C4-2B (cell line): ENCODE results near the gene TMEM266.
A peak's percentile ranks its signal among the peaks of the same experiment; 100 is the strongest.

Experiments used
- H3K27ac ChIP-seq: fragments of 450-650 bp; 2 replicates; pipeline ENCODE4 v1.5.1; 2017
- CTCF ChIP-seq: fragments of 450-650 bp; conservative IDR thresholded peaks from 2 replicates; pipeline ENCODE4 v1.5.1; 2017; ENCODE audit warnings: mild to moderate bottlenecking
- ZFX ChIP-seq: fragments of 450-650 bp; IDR thresholded peaks from 2 replicates; pipeline ENCODE4 v1.6.1; 2017

The TMEM266 gene

GRCh38 chr15:76204916-76205460 is 145.2 kb downstream of the TMEM266 start:
- H3K27ac ChIP-seq: no peak overlapping the region
- no peak for TF ChIP-seq ZFX
- TF ChIP-seq CTCF: no peak

- peak overlapping the region; percentile 5; the same call in 1 of the 2 replicates for H3K27ac ChIP-seq
- TF ChIP-seq CTCF: no peak
- TF ChIP-seq ZFX: no peak
These were observed 146.7 kb downstream of the TMEM266 start for GRCh38 chr15:76206325-76206976.

- no peak overlapping the region for H3K27ac ChIP-seq
- no peak for TF ChIP-seq CTCF
- TF ChIP-seq ZFX: no peak
These were observed 148.4 kb downstream of the TMEM266 start for GRCh38 chr15:76208084-76208785.

GRCh38 chr15:76208786-76209424 is 149.1 kb downstream of the TMEM266 start:
- no peak overlapping the region for H3K27ac ChIP-seq
- no peak for TF ChIP-seq ZFX

GRCh38 chr15:76209523-76209922 is 149.7 kb downstream of the TMEM266 start:
- no peak overlapping the region for H3K27ac ChIP-seq
- no peak for TF ChIP-seq ZFX
- no peak for TF ChIP-seq CTCF

- H3K27ac ChIP-seq: no peak overlapping the region
- TF ChIP-seq CTCF (no peak), ZFX (no peak)
These were observed 150.2 kb downstream of the TMEM266 start for GRCh38 chr15:76209942-76210341.

- no peak overlapping the region for H3K27ac ChIP-seq
- TF ChIP-seq ZFX: no peak
- no peak for TF ChIP-seq CTCF
These were observed 155.8 kb downstream of the TMEM266 start for GRCh38 chr15:76215634-76216033.
